Measurements from ENCODE around the gene IGLL1.

IGLL1 gene

GRCh38 chr22:23526596-23527316, 53.3 kb downstream of the IGLL1 start:
- no peak for DNase-seq

- DNase-seq = no peak
These were observed 54.6 kb downstream of the IGLL1 start for GRCh38 chr22:23525510-23525909.

GRCh38 chr22:23524226-23524625, 55.9 kb downstream of the IGLL1 start:
- no peak for DNase-seq

GRCh38 chr22:23523713-23524112, 56.4 kb downstream of the IGLL1 start:
- DNase-seq = no peak
